Kidney epithelial cell (primary cell): ENCODE results near the gene SHB. TPM values are rescaled to one million over a fixed set of nuclear protein-coding genes. Genes with fewer than 3 reads are reported as not detected.

Experiments
- DNase-seq: peaks from one replicate; pipeline ENCODE4 v3.0.0-alpha.2; 2010; ENCODE audit warnings: low read depth
- H3K27me3 ChIP-seq: 2 replicates; pipeline ENCODE4 v1.6.0; 2011; ENCODE audit warnings: low read length; ENCODE audit not compliant: control insufficient read depth, insufficient read depth
- H3K36me3 ChIP-seq: 2 replicates; pipeline ENCODE4 v1.5.1; 2011; ENCODE audit warnings: low read length; ENCODE audit not compliant: control insufficient read depth, insufficient read depth
- H3K4me3 ChIP-seq: 2 replicates; pipeline ENCODE4 v1.5.1; 2011; ENCODE audit warnings: low read depth, mild to moderate bottlenecking, control low read depth, low read length
- CTCF ChIP-seq: IDR thresholded peaks from 2 replicates; pipeline ENCODE4 v1.5.1; 2011; ENCODE audit warnings: mild to moderate bottlenecking, moderate library complexity, low read length, control low read depth, inconsistent platforms; ENCODE audit not compliant: insufficient read depth, poor library complexity, severe bottlenecking
- total RNA-seq: library from RNA; depleted of rRNA; stranded (reverse); fragments of >200 nt; gene quantifications from 2 replicates; pipeline ENCODE4 v1.2.3, GENCODE V29; 2015

Gene SHB
- total RNA-seq, 1 donor from 2014 or later = 39.1 TPM

- no peak for TF ChIP-seq CTCF
- Histone ChIP-seq H3K36me3 (peaks cover 3% of the 10 kb centered on the region), H3K27me3 (no peaks in the 10 kb centered on the region), H3K4me3 (no peak overlapping the region)
- DNase-seq = no peak
Observed at GRCh38 chr9:38059233-38059936, 9.6 kb downstream of the SHB start.

- Histone ChIP-seq H3K36me3 (peaks cover 3% of the 10 kb centered on the region), H3K4me3 (no peak overlapping the region), H3K27me3 (no peaks in the 10 kb centered on the region)
- DNase-seq = no peak
- no peak for TF ChIP-seq CTCF
Observed at GRCh38 chr9:38058452-38059232, 10.4 kb downstream of the SHB start.

- H3K27me3 ChIP-seq = no peaks in the 10 kb centered on the region
- no peak for TF ChIP-seq CTCF
- DNase-seq = no peak
Observed at GRCh38 chr9:38057416-38058195, 11.4 kb downstream of the SHB start.

GRCh38 chr9:38054653-38055052, 14.4 kb downstream of the SHB start:
- Histone ChIP-seq H3K4me3 (no peak overlapping the region), H3K36me3 (peaks cover under 1% of the 10 kb centered on the region), H3K27me3 (no peaks in the 10 kb centered on the region)
- DNase-seq = no peak
- TF ChIP-seq CTCF = no peak

More at GRCh38 chr9:38057416-38058195, 11.4 kb downstream of the SHB start:
- H3K4me3 ChIP-seq = no peak overlapping the region
- peaks cover 3% of the 10 kb centered on the region for H3K36me3 ChIP-seq

- Histone ChIP-seq H3K36me3 (no peaks in the 10 kb centered on the region), H3K27me3 (no peaks in the 10 kb centered on the region), H3K4me3 (no peak overlapping the region)
- TF ChIP-seq CTCF = no peak
- DNase-seq = no peak
Observed at GRCh38 chr9:38053697-38054461, 15.1 kb downstream of the SHB start.
